Lower leg skin (tissue), 3 donors: ENCODE results near the gene RNH1.

Experiments used
- POLR2A ChIP-seq, 2 donors: fragments of 450-650 bp; IDR thresholded peaks; one replicate each; pipeline ENCODE4 v1.6.1; 2016 to 2017; ENCODE audit warnings: antibody characterized with exemption in 2 of 2, mild to moderate bottlenecking in 1 of 2, moderate library complexity in 1 of 2
- TF ChIP-seq, protein P1 (sequence below), 3 donors: fragments of 450-650 bp; IDR thresholded peaks; one replicate each; pipeline ENCODE4 v1.5.1; 2016; ENCODE audit warnings: antibody characterized with exemption in 3 of 3, mild to moderate bottlenecking in 3 of 3, moderate library complexity in 2 of 3

DNA sequence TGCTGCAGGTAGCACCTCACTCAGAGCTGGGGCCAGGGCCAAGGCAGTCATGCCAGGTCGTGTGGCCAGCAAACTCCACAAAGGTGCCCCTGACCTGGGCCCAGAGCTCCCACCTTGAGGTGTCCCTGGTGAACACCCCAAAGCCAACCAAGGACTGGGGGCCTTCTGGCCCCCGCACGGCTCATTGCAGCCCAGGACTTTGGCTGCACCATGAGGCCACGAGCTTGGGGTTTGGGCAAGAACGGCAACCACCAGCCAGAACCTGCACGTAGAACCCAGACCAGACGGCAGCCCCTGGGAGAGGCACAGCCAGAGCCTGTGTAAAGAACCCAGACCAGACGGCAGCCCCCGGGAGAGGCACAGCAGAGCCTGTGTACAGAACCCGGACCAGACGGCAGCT, 38.1 kb upstream of the RNH1 start:
- TF ChIP-seq POLR2A (IDR thresholded peaks at IDR 0.05), result no peak
- TF ChIP-seq, protein P1, sequence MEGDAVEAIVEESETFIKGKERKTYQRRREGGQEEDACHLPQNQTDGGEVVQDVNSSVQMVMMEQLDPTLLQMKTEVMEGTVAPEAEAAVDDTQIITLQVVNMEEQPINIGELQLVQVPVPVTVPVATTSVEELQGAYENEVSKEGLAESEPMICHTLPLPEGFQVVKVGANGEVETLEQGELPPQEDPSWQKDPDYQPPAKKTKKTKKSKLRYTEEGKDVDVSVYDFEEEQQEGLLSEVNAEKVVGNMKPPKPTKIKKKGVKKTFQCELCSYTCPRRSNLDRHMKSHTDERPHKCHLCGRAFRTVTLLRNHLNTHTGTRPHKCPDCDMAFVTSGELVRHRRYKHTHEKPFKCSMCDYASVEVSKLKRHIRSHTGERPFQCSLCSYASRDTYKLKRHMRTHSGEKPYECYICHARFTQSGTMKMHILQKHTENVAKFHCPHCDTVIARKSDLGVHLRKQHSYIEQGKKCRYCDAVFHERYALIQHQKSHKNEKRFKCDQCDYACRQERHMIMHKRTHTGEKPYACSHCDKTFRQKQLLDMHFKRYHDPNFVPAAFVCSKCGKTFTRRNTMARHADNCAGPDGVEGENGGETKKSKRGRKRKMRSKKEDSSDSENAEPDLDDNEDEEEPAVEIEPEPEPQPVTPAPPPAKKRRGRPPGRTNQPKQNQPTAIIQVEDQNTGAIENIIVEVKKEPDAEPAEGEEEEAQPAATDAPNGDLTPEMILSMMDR (IDR thresholded peaks at IDR 0.05), result no peak
